GM18951 (cell line): Measurements from ENCODE around the gene SLF2.

ENCODE experiments used
- POLR2A ChIP-seq: IDR thresholded peaks from 4 replicates; pipeline ENCODE4 v1.6.1; 2011; ENCODE audit warnings: mild to moderate bottlenecking; ENCODE audit not compliant: insufficient read length, insufficient read depth; ENCODE audit errors: extremely low read depth
- in situ Hi-C: fragments of 300-500 bp; cut with MboI; formaldehyde crosslinking; loops from one replicate; pipeline ENCODE4 v1.12.0; 2022; ENCODE audit warnings: low sequenced_read_pairs, mixed read lengths, inconsistent platforms; ENCODE audit not compliant: unreplicated experiment

SLF2 gene

GRCh38 chr10:101001659-101002035, 88.9 kb downstream of the SLF2 start:
- in situ Hi-C loops, result no loop called here
- no peak for TF ChIP-seq POLR2A

- in situ Hi-C loops, result no loop called here
- no peak for TF ChIP-seq POLR2A
Measured at GRCh38 chr10:101002456-101002855, 89.7 kb downstream of the SLF2 start.

DNA sequence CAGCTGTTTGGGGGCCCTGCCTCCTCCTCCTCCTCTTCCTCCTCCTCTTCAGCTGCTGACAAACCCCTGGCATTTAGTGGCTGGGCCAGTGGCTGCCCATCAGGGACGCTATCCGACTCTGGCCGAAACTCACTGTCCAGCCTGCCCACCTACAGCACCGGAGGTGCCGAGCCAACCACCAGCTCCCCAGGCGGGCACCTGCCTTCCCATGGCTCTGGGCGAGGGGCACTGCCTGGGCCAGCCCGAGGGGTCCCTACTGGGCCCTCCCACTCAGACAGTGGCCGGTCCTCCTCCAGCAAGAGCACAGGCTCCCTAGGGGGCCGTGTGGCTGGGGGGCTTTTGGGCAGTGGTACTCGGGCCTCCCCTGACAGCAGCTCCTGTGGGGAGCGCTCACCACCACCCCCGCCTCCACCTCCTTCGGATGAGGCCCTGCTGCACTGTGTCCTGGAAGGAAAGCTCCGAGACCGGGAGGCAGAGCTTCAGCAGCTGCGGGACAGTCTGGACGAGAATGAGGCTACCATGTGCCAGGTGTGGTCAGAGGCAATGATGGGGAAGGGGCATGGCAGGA, 91.0 kb downstream of the SLF2 start:
- in situ Hi-C loops, result no loop called here
- TF ChIP-seq POLR2A, result no peak

- in situ Hi-C loops, result no loop called here
- TF ChIP-seq POLR2A, result no peak
Measured at GRCh38 chr10:101005361-101005760, 92.6 kb downstream of the SLF2 start.

DNA sequence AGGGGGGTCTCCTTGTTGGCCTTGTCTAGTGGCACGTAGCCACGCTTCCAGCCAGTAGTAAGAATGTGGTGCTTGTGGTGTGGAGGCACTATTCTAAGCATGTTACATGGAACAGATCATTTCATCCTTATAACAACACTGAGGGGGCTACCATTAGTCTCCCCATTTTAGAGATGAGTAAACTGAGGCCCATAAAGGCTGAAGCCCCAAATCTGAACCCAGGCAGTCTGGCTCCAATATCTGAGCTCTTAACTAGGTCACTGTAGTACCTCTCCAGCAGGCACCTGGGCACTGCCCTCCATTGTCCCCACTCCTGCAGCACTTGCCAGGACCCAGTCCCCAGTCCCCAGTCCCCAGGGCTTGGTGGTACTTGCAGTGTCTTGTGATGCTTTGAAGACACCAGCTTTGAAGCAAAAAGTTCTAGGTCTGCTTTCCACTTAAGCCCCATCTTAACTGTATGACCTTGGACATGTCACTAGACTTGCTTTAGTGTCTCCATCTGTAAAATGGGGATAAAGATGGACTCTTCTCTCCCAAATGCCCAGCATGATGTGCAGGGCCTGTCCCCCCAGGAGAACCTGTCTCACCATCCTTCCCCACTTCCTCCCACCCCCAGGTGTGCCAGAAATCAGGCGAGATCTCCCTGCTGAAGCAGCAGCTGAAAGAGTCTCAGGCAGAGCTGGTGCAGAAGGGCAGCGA, 93.3 kb downstream of the SLF2 start:
- no peak for TF ChIP-seq POLR2A
- in situ Hi-C loops, result no loop called here

GRCh38 chr10:101006593-101007098, 93.9 kb downstream of the SLF2 start:
- in situ Hi-C loops, result no loop called here
- TF ChIP-seq POLR2A, result no peak

DNA sequence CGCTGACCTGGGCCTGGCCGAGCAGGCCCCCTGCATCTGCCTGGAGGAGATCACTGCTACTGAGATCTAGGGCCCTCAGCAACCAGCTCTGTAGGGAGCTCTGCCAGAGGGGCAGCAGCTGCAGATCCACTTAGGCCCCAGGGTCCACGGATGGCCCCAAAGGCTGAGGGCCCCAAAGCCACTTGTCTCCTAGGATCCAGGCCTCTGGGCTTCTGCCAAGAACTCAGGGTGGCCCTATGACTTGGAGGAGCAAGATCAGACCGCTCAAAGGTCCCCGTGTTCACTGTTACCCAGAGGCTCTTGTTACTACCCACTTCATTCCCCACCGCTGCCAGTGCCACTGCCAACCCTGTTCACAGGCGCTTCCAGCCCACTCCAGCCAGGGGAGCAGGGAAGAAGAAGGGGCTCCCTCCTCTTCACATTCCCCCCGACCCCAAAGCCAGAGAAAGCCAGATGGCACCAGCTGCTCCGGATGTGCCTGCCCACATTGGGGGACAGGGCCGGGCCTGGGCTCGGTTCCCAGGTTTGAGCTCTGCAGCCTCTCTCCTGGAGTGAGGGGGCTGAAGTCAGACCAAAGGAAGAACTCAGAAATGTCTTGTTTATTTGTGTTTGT, 94.4 kb downstream of the SLF2 start:
- in situ Hi-C loops, result no loop called here
- no peak for TF ChIP-seq POLR2A

DNA sequence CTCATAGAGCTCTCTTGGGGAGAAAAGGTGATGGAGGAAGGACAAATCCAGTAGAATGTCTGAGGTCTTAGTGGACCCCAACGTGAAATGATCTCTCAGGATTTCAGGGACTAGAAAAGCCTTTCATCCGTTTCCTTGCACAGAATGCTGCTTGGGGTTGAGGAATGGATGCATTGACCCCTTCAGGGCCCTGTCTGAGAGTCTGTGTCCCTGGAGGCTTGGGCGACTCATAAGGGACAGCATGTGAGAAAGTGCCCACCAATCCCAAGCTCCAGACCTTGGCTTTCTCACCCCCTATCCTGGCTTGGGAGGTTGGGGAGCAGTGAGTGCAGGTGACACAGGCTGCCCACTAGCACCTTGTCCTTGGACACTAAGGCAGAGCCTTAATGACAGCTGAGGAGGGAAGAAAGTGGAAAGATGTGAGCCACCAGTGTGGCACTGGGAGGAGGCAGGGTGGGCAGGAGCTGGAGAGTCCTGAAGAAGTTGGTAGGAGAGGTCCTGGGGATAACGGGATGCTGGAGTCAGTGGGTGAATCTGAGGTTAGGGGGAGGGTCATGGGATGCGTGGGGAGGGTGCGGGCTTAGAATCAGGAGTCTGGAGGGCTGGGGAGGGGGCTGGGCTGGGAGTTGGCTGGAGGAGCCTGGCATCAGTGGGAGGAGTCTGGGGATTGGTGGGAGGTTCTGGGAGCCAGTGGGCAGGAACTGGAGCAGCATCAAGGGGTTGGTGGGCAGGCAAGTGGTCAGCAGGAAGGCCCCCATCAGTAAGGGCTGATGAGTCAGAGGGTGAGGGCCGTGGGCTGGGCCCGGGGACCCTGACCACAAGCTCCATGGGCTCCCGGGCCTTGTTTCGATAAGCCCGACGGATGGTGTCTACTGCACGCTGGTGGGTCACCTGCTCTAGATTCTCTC, 95.4 kb downstream of the SLF2 start:
- in situ Hi-C loops, result no loop called here

DNA sequence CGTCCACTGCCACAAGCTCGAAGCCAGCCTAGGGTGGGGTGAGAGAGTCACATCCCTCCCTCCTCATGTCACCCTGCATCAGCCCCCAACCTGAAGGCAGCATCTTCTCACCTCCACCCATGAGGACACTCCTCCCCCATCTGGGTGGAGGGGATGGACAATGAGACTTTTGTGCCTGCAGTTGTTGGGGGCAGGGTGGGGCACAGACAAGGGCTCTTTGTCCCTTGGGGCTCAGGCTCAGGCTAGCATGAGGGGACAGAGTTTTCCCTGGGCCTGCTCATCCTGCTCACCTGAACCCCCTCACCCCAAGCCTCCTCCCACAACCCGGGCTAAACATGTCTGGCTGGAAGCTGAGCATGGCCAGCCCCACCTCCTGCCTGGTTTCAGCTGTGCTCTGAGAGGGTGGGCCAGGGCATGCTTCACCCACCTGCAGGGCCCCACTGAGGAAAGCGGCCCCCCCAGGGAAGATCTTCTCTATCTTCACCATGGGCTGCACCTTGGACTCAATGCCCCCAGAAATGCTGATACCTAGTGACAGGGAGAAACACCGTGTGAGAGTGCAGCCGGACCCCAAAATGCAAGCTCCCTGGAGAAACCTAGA, 96.2 kb downstream of the SLF2 start:
- in situ Hi-C loops, result no loop called here
- no peak for TF ChIP-seq POLR2A

More for the DNA sequence above, 95.4 kb downstream of the SLF2 start:
- TF ChIP-seq POLR2A, result no peak

- no peak for TF ChIP-seq POLR2A
- in situ Hi-C loops, result no loop called here
Measured at GRCh38 chr10:101010329-101010728, 97.6 kb downstream of the SLF2 start.

DNA sequence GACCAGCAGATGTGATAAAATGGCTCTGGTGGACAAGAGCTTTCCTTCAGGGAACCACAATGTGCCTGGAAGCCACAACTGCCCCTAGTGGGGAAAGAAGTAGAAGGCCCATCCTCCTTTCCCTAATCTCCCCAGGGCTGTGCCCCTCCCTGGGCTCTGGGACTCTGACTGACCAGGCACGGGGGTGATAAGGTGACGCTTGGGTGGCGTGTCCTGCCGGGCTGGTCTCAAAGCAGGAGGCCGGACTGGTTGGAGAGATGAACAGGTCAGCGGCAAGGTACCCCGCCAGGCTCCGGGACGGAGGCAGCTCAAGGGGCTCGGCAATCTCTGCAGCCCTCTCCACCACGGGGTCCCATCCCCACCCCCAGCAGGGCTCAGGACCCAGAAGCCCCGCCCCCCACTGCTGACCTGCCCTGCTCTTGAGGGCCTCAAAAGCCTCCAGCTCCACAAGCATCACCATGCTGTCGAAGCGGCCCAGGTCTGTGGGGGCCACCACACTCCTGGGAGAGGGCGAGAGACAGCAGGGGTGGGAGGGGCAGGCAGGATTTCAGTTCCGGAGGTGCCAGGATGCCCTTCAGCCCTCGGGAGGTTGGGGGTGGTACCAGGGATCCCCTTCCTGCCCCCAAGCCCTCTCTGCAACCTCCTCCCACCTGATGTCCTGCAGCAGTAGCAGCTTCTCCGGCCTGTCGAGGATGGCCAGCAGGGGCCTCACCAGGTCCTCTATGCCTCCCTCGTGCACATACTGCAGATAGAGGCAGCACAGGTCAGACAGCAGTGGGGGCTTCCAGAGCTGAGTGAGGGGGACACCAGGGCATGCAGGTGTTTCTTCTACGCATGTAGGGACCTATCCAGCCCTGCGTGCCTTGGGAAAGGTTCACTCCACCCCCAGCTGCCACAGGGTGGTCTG, 99.0 kb downstream of the SLF2 start:
- in situ Hi-C loops, result no loop called here
- TF ChIP-seq POLR2A, result no peak
